Measurements from ENCODE around the gene PC. TPM values are rescaled to one million over a fixed set of nuclear protein-coding genes. Genes with fewer than 3 reads are reported as not detected.
A peak's percentile ranks its signal among the peaks of the same experiment; 100 is the strongest.

Gene PC
- total RNA-seq, 1 donor from 2014 or later, result 5.0 TPM

DNA sequence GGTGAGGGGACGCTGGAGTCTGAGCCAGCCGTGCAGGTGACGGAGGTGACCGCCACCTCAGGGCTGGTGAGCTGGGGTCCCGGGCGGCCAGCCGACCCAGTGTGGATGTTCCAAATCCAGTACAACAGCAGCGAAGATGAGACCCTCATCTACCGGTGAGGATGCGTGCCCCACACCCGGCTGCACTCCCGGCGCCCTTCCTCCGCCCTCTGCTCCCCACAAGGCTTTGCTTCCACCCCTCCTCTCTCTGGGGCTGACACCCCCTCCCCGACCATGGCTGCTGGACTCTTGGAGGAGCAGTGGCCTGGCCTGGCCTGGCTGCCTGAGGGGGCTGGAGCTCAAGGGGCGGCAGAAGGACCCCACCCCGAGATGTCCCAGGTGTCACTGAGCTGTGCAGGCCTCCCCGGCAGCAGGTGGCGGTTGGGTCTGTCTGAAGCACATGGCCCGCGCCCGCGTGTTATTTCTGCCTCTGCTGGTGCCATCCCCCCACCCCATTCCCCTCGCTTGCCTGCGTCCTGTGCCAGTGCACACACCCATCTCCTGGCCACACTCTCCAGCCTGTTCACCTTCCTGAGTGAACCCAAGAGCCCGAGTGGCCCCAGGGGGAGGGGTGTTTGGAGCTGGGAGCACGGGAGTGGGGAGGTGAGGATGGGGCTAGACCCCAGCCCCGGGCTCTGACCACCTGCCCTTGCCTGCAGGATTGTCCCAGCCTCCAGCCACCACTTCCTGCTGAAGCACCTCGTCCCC is 99.1 kb downstream of the PC start:
- ATAC-seq (ENCODE audit: low read depth), result no peak
- no peaks in the 10 kb centered on the region for H3K9me3 Mint-ChIP-seq
- intact Hi-C loops (cut with micrococcal nuclease), result no loop called here
- no peak for TF ChIP-seq CTCF (IDR thresholded peaks at IDR 0.05)
- DNase-seq, result no peak
- POLR2A ChIA-PET, result no interaction called here
- no peaks in the 10 kb centered on the region for H3K36me3 Mint-ChIP-seq (ENCODE audit: low read depth)
- H3K4me3 Mint-ChIP-seq, result peak overlapping the region; percentile 52
- H3K4me1 Mint-ChIP-seq, result peaks cover 7% of the 10 kb centered on the region
- CTCF ChIA-PET, result no interaction called here
- no peaks in the 10 kb centered on the region for H3K27me3 Mint-ChIP-seq
- no peak overlapping the region for H3K27ac Mint-ChIP-seq

- intact Hi-C loops (cut with micrococcal nuclease), result no loop called here
- Mint-ChIP-seq H3K36me3 (ENCODE audit: low read depth) (no peaks in the 10 kb centered on the region), H3K27ac (no peak overlapping the region), H3K4me3 (peak overlapping the region; percentile 64), H3K4me1 (peaks cover 7% of the 10 kb centered on the region), H3K9me3 (no peaks in the 10 kb centered on the region), H3K27me3 (no peaks in the 10 kb centered on the region)
- DNase-seq (no peak), ATAC-seq (ENCODE audit: low read depth) (no peak)
- CTCF ChIA-PET, result no interaction called here
- no peak for TF ChIP-seq CTCF (IDR thresholded peaks at IDR 0.05)
- POLR2A ChIA-PET, result no interaction called here
These were observed 99.8 kb downstream of the PC start for GRCh38 chr11:66858186-66858938.

DNA sequence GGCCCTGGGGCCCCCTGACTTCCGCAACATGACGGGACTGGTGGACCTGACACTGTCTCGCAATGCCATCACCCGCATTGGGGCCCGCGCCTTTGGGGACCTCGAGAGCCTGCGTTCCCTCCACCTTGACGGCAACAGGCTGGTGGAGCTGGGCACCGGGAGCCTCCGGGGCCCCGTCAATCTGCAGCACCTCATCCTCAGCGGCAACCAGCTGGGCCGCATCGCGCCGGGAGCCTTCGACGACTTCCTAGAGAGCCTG is 100.3 kb downstream of the PC start:
- TF ChIP-seq CTCF (IDR thresholded peaks at IDR 0.05), result no peak
- Mint-ChIP-seq H3K27ac (no peak overlapping the region), H3K4me1 (peaks cover 7% of the 10 kb centered on the region), H3K36me3 (ENCODE audit: low read depth) (no peaks in the 10 kb centered on the region), H3K4me3 (peak overlapping the region; percentile 64), H3K27me3 (no peaks in the 10 kb centered on the region), H3K9me3 (no peaks in the 10 kb centered on the region)
- intact Hi-C loops (cut with micrococcal nuclease), result no loop called here
- DNase-seq (no peak), ATAC-seq (ENCODE audit: low read depth) (no peak)
- ChIA-PET CTCF (no interaction called here), POLR2A (no interaction called here)

DNA sequence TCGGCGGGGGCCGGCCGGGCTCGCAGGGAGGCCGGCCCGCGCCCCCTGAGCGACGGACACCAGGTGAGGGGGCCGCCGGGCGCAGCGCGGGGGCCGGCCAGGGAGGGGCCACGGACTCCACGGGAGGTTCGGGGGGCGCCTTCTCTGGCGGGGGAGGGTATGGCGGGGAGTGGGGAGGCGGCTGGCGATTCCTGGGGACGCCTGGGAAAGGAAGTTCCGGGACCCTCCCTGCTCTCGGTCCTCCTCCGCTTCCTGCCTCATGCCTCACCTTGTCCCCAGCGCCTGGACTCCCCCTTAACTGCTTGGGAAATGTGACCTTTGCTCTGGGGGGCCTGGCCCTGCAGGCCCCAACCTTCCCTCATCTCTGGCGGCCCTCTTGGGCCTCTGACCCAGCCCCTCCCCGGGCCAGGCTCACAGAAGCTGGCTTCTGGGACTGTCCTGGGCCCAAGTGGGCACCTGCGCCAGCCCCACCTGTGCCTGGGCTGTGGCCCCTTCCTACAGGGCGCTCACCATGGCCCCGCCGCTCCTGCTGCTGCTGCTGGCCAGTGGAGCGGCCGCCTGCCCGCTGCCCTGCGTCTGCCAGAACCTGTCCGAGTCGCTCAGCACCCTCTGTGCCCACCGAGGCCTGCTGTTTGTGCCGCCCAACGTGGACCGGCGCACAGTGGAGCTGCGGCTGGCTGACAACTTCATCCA is 100.8 kb downstream of the PC start:
- Mint-ChIP-seq H3K4me1 (peaks cover 7% of the 10 kb centered on the region), H3K27me3 (no peaks in the 10 kb centered on the region), H3K4me3 (peak overlapping the region; percentile 76), H3K36me3 (ENCODE audit: low read depth) (no peaks in the 10 kb centered on the region), H3K9me3 (no peaks in the 10 kb centered on the region), H3K27ac (no peak overlapping the region)
- intact Hi-C loops (cut with micrococcal nuclease), result no loop called here
- ChIA-PET POLR2A (no interaction called here), CTCF (no interaction called here)
- ATAC-seq (ENCODE audit: low read depth), result no peak
- TF ChIP-seq CTCF (IDR thresholded peaks at IDR 0.05), result no peak
- no peak for DNase-seq

Data from activated B cell treated with CpG ODN at 0.5 μM for 24 hours (primary cell).